C4-2B (cell line): ENCODE data around the gene C16orf74.

Source experiments
- CTCF ChIP-seq: fragments of 450-650 bp; conservative IDR thresholded peaks from 2 replicates; pipeline ENCODE4 v1.5.1; 2017; ENCODE audit warnings: mild to moderate bottlenecking
- ZFX ChIP-seq: fragments of 450-650 bp; IDR thresholded peaks from 2 replicates; pipeline ENCODE4 v1.6.1; 2017

- TF ChIP-seq CTCF (no peak), ZFX (peak; percentile 87)
These were observed 48.1 kb upstream of the C16orf74 start for GRCh38 chr16:85798901-85799496.
